Dermis blood vessel endothelial cell (primary cell): ENCODE data around the gene CEP170B. TPM values are rescaled to one million over a fixed set of nuclear protein-coding genes. Genes with fewer than 3 reads are reported as not detected.
"Not testable (repeated sequence)": the region's sequence is repeated elsewhere in the genome, so short reads cannot be mapped to it uniquely, and the experiment has no call there.

Experiments used
- DNase-seq: peaks from one replicate; pipeline ENCODE4 v3.0.0; 2010
- total RNA-seq: library from RNA; depleted of rRNA; stranded (reverse); fragments of >200 nt; gene quantifications from 2 replicates; pipeline ENCODE4 v1.2.3, GENCODE V29; 2014

Gene CEP170B
- total RNA-seq, 1 donor from 2014 or later: 9.0 TPM

- no peak for DNase-seq
These were observed 20.6 kb upstream of the CEP170B start for GRCh38 chr14:104844306-104845032.

GRCh38 chr14:104845033-104845666 lies 19.9 kb upstream of the CEP170B start:
- DNase-seq: no peak

- no peak for DNase-seq
These were observed 19.1 kb upstream of the CEP170B start for GRCh38 chr14:104845834-104846441.

GRCh38 chr14:104852280-104852663 lies 12.8 kb upstream of the CEP170B start:
- DNase-seq: no peak

- DNase-seq: no peak
These were observed 9.5 kb upstream of the CEP170B start for GRCh38 chr14:104855532-104856090.

GRCh38 chr14:104856157-104856868 lies 8.8 kb upstream of the CEP170B start:
- DNase-seq: no peak

- DNase-seq: no peak
These were observed 7.9 kb upstream of the CEP170B start for GRCh38 chr14:104856869-104857860.

- DNase-seq: not testable (repeated sequence)
These were observed 7.1 kb upstream of the CEP170B start for GRCh38 chr14:104857931-104858330.

- DNase-seq: no peak
These were observed 6.1 kb upstream of the CEP170B start for GRCh38 chr14:104858811-104859426.

- no peak for DNase-seq
These were observed 5.2 kb upstream of the CEP170B start for GRCh38 chr14:104859900-104860299.

GRCh38 chr14:104860414-104860813 lies 4.7 kb upstream of the CEP170B start:
- DNase-seq: no peak

GRCh38 chr14:104863131-104863862 lies 1.8 kb upstream of the CEP170B start:
- DNase-seq: no peak

- DNase-seq: no peak
These were observed 1.2 kb upstream of the CEP170B start for GRCh38 chr14:104863923-104864266.

- DNase-seq: no peak
These were observed 594 bp upstream of the CEP170B start for GRCh38 chr14:104864267-104865080.

GRCh38 chr14:104865631-104866441 lies 768 bp downstream of the CEP170B start:
- peak; percentile 50 for DNase-seq

GRCh38 chr14:104866451-104867370 lies 1.6 kb downstream of the CEP170B start:
- no peak for DNase-seq

GRCh38 chr14:104867371-104868059 lies 2.4 kb downstream of the CEP170B start:
- DNase-seq: no peak
